ENCODE measurements around the gene STK39.
A peak's percentile ranks its signal among the peaks of the same experiment; 100 is the strongest.

Gene STK39

DNA sequence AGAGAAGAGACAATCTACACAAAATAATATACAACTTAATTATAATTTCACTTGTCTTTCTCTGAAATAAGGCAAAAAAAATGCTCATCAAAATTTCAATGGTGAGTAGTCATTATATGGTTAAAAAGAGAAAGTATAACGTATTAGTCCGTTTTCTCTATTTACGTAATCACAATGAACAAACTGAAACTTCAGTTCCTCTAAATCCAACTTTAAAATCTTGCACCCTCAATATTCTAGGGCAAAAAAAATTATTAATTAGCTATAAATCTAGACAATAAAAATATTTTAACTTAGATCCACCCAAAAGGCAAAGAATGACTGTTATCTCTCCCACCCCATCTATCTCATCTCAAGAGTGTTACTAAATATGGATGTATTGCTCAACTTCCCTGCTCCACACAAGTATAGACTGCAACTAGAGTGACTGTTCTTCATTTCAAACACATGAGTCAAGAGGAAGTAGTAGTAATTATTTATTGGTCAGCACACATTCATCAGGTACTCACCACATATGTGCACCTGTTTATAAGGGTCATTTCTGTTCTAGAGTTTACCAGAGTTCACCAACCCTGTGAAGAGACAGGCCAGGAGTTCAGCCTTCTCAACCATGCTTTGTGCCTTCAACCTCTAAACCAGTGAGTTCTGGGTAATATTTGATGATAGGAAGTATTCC, 36.4 kb downstream of the STK39 start:
- no peak for DNase-seq (ENCODE audit: low read depth in 2 of 3, low spot score in 1 of 3)

DNA sequence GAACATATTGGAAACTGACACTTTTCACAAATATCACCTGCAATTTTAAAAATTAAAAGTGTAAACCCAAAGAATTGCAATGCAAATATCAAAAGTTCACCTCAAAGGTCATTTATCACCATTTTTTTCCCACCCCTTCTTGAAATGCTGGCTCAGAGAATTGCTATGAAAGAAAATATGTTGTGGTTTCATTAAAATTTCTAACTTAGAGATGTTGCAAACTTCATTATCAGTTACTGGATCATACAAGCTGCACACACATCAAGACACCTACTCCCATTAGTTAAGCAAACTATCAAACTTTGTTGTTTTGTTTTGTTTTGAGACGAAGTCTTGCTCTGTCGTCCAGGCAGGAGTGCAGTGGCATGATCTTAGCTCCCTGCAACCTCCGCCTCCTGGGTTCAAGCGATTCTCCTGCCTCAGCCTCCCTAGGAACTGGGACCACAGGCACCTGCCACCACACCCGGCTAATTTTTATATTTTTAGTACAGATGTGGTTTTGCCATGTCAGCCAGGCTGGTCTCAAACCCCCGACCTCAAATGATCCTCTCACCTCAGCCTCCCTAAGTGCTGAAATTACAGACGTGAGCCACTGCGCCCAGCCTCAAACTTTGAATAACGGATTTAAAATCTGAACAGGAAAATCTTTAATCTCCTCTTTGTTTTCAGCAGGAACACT, 37.0 kb downstream of the STK39 start:
- DNase-seq (ENCODE audit: low read depth in 2 of 3, low spot score in 1 of 3) = no peak

DNA sequence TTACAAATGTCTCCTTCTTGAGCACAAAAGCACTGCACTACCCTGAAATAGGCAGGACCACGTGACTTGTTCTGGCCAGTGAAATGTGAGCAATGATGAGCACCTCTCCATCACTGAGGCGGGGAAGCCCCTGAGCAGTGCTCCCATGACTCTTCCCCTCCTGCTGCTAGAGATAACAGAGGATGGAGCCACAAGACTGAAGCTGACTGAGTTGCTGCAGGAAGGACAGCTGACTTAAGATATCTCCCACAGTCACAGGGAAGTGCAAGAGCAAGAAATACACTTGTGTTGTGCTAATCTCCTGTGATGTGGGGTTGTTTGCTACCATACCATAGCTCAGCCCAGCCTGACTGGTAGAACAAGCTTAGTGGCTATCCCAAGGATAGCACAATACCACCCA, 38.7 kb downstream of the STK39 start:
- DNase-seq (ENCODE audit: low read depth in 2 of 3, low spot score in 1 of 3) = no peak

DNA sequence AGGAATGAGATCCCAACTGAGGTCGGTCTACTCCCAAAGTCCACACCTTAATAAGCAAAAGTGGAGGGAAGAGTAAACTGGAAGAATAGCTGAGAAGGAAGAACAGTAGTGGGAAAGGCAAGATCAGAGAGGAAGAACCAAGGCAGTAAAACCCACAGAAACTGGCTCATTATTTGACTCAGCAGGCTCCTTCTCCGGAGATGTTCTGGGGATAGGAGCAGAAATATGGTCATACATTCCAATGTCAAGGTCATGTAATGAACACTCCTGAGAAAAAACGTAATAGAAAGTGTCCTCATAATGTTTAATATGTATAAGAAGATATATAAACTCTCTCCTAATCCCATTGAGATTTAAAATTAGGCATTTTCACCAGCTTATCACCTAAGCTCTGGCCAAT, 39.5 kb downstream of the STK39 start:
- no peak for DNase-seq (ENCODE audit: low read depth in 2 of 3, low spot score in 1 of 3)

DNA sequence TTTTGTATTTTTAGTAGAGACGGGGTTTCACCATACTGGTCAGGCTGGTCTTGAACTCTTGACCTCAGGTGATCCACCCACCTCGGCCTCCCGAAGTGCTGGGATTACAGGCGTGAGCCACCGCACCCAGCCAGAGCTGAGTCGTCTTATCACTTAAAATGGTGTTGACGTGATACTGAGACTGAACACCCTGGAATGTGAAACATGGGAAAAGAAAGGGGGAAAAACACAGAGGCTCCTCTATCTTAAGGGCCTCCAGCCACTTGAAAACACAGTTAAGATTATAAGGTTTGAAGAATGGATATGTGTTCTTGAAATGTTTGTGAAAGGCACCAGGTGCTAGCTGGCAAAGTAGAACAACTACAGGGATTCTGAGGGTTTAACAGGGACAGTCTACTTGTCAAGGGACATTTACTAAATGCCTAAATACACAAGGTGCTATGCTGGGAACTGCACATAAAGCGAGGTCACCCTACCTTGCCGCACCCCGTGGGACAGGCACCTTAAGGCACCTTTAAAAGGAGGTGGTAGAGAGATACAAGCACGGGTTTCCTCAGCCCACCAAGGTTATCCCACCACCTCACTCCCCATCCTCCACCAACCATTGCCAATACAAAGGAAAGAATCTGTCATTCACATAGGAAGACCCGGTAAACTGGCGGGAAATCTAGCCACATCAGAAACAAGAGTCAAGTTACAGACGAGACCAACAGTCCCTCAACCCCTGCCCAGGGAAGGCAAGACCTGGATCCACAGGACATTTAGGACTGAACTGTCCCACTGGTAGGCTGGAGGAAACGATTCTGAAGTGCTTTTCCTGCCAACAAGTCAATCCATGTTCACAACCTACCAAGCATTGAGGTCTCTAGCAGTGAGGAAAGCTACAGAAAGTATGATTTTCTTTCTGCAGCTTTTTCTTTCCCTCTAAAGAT, 43.4 kb downstream of the STK39 start:
- DNase-seq (ENCODE audit: low read depth in 2 of 3, low spot score in 1 of 3) = no peak

DNA sequence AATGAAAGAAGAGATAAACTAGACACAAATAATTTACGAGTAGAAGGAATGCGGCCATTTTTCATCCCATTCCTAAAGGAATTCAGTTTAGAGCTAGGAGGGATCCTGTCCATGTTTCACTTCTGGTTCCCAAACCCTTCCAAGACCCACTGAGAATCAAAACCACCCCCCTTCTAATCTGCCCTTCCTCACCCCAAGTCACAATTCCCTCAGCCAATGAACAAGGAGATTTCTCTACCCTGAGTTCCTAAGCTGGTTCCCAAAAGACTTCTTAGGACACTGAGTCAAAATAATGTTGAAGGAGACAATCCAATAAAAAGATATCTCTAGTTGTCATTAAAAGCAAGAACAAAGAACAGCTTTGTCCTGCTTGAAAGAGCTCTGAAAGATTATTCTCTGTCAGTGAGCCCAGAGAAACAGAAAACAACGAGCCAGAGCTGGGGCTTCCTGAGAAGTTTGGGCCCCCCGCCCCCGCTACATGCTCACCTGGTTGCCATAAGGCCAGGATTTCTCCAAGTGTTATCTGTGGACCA, 45.7 kb downstream of the STK39 start:
- DNase-seq (ENCODE audit: low read depth in 2 of 3, low spot score in 1 of 3) = no peak

DNA sequence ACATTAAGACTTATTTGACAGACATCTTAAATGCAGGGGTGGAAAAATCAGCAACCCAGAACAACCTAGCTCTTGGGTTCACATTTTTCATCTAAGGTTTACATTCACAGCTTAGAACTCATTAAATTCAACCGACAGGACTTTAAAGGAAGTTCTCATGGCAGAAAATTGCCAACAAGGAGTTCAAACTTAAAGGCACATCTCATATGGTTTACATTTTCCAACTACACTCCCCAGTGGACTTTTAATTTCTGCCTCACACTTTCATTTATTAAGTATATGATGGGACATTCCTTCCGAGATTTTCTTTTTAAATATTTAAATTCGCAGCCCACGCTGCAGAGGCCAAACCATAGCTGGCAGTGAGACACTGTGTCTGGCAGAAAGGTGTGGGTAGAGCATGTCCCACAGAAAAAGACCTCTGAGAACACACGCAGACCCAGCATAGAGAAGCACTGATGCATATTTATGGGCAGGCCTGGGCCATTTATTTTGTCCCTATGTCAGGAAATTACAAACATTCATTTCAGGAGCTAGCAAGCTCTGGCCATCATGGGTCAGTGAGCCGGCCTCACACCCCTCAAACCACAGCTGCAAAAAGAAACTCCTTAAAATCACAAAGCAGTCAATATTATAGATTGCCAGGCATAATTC, 46.3 kb downstream of the STK39 start:
- DNase-seq (ENCODE audit: low read depth in 2 of 3, low spot score in 1 of 3) = no peak

DNA sequence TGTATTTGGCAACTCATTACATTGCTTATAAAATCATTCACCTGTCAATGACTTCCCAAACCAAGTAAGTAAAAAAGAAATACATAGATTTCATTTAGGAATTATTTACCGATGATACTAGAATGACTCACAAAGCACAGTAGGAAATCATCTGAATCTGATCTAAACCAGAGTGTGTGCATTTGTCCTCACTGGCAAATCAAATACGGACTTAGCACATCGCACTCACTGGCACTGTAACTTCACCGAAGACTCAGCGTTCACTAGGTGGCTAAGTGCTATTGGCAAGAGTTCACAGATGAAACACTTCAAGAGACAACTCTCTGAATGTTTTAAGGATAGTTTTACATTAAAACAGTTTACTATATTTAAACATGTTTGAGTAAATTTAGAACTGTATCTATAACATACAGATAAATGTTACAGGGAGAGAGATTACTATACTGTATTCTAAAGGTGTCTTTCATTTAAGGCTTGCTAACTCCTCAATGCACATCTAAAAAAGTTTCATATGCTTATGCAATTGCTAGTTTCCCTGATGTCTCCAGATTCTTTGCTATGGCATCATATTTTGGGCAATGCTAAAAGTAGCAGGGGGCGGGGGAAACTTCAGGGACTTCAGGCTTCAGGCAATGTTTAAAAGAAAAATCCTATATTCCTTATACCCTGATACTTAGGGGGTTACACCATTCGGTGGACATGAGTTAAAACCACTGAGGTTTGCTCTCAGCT, 48.8 kb downstream of the STK39 start:
- no peak for DNase-seq (ENCODE audit: low read depth in 2 of 3, low spot score in 1 of 3)

DNA sequence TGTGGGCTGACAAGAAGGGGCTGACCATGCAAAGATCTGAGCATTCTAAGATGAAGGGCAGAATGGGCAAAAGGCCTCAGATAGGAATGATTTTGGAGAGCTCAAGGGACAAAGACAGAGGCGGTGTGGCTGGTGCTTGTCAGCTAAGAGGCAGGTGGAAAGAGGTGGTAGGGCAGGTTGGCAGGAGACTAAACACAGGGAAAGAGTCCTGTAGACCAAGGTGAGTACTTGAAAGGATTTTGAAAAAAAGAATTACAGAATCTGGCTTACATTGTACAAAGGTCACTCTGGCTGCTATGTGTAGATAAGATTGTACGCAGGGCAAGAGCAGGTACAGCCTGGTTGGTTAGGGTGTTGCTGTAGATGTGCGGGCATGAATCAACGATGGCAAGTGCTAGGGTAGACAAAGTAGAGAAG, 50.6 kb downstream of the STK39 start:
- no peak for DNase-seq (ENCODE audit: low read depth in 2 of 3, low spot score in 1 of 3)

DNA sequence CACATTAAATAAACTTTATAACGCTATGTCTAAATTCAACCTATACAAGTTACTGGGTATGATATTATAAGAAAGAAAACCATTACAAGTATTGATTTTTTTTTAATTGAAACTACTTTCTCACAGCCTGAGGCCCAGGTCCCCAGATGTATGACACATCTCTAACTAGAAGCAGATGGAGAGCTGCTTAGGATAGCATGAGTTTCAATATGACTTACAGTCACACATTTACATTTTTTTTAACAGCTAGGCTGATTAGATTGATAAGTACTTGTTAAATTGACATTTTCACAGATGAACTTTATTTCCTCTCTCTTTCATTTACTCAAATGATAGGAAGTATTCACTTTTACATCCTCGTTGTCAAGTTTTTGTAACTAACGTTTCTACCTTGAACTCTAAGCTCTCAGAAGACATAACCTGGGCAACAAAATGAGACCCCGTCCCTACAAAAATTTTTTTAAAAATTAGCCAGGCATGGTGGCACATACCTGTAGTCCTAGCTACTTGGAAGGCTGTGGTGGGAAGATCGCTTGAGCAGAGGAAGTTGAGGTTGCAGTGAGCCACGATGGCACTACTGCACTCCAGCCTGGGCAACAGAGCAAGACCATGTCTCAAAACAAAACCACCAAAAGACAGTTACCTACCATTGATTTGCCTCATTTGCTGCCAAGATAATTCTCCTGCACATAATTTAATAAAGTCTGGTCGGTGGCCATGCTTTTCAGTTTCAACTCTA, 52.4 kb downstream of the STK39 start:
- peak in 1 of 3 donors; percentile 24 for DNase-seq (ENCODE audit: low read depth in 2 of 3, low spot score in 1 of 3)

DNA sequence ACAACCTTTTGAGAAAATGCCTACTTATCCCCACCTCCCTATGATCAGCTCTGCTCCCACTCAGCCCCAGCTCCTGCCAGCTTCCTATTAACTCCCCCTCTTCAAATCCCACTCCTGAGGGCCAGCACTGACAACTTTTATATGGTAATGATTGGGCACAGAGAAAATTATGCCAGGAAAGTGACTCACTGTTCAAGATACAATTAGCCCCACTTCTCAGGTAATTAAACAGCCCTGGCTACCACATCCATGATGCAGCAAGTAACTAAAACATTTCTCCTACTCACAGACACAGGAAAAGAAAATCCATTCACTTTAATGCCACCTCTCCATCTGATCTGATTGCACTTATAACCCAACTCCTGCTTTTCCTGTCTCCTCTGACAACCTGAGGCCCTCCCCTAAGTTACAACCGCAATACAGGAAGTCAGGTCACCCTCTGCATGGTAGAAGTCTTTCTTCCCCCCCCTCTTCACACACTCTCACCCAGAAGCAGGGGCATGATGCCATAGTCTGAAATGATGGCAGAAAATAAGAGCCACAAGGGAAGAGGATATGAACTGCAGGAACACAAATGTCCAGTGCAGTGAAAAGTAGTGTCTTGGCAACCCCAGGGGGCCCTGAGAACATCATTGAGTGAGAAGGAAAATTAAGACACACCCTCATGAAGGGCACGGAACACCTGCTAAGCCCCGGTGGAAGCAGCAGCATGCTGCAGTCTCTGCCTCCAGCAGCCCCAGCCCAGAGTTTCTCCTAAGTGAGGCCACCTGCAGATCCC, 54.4 kb downstream of the STK39 start:
- no peak for DNase-seq (ENCODE audit: low read depth in 2 of 3, low spot score in 1 of 3)

DNA sequence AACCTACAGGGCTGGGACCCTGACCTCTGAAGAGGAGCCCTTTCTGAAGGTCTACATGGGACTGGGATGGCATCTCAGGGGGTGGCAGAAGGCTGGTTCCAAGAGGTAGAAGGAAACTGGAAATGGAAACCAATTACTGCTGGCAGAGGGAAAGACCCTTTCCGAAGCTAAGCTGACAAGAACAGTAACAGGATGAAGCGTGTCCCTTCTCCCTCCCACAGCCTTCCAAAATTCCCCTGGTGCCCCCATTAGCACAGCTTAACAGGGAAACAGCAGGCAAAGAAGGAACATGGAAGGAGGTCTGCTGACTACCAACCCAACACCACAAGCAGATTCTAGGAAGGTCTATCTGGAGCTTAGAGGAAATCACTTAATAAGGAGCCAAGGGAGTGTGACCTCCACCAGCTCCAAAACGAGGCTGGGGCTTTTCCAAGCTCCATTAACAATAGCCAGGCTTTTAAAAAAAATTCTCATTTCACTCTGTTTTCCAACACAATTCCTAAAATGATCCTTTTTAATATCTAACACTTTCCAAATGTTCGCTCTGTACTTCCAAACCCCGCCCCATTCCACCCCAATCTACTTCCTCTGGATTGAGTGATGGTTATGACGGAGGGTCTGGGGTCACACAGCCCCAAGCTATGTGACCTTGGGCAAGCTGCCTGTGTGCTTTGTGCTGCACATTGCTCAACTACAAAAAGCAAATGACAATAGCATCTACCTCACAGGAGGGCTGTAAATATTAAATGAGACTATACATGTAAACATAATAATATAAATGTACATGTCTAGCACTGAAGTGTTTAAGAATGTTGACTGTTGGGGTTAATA, 55.2 kb downstream of the STK39 start:
- no peak for DNase-seq (ENCODE audit: low read depth in 2 of 3, low spot score in 1 of 3)

DNA sequence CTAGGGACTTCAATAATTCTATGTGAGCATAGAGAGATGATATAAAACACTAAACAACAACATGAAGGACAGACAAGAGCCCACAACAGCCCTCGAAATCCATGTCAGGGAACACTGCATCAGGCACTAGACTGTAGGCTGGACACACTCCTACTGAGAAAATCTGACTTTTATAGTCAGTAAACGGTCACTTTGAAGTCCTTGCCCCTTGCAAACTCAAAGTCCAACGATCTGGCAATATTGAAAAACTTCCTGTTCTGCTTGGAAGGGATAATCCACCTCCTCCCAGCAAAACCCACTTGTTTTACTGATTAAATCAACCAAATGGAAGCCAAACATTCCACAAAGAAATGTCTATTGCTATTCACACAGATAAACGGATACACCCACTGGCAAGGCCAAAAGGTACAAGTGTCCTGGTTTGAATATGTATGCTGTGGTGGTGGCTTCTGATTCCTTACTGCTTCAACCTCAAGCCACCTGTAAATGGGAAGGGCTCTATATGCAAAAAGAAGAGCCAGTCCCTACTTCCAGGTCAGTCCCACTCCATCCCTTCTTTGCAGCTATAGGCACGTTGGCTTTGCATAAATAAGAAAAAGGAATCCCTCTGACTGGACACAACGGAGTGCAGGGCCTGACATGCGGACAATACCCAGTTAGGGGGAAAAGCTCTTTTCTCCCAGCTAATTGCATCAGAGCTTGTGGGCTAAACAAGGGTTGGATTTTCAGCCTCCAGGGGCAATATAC, 56.6 kb downstream of the STK39 start:
- DNase-seq (ENCODE audit: low read depth in 2 of 3, low spot score in 1 of 3) = no peak

DNA sequence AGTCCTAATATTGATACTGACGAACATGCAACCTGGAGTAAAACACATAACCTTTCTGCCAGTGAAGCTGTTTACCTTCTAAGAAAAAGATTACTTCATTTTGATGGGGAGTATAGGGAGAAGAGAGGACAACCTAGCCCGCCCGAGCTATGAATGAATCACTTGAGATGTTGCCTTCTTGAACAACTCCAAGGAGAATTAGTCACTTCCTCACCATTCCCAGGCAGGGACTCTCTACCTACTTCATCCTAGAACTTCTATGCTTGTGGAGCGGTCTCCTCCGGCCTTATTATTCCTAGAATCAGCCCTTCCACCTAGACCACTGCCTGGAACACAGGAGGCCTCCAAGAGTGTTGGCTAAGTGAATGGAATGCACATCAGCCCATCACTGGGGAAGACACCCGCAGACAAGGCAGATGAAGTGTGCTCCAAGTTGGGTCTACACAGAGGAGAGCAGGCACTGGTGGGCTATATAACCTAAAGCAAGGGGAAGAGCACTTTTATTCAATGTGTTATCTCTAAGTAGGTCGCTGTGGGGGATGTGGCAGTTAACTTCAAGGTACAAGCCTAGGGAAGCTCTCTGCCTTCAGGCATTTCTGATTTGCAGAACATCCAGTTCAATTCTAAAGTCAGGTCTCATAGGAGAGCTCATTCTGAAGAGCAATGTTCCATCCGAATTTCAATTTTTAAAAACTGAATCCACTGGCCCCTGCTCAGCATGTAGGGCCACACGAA, 57.4 kb downstream of the STK39 start:
- DNase-seq (ENCODE audit: low read depth in 2 of 3, low spot score in 1 of 3) = no peak

DNA sequence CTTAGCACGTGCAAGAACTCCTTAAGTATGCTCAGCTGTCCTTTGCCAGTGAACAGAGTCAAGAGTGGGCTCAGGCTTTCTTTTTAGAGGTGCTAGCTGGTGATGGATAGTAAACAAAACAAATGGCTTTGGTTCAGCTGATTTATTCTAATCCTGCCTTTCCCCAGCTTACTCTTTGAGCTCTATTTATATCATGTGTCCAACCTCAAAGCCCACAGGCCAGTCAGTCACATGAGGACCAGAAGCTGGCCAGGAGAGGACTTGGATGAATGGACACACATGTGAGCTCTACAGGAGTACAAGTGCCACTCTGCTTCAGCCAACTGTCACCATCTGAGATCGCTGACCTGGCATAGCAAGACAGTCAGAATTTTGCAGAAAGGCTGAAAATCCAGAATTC, 59.4 kb downstream of the STK39 start:
- DNase-seq (ENCODE audit: low read depth in 2 of 3, low spot score in 1 of 3) = no peak

DNA sequence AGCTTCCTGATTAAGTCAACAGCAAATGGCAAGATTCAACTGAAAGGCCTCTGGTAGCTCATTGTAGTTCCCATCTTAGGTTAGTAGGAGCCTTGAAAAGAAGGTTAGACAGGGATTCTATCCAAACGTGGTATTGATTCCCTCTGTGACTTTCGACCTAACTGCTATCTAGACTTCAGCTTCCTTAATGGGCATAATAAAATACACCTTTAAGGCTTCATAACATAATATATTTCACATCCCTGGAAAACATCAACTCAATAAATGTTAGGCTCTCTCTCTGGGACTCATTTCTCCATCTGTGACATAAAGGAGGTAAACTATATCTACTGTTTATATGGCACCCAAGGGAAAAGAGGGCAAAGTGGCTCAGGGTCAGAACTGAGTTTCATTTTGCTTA, 60.9 kb downstream of the STK39 start:
- DNase-seq (ENCODE audit: low read depth in 2 of 3, low spot score in 1 of 3) = no peak
